ENCODE data around the gene MAP3K1.

Gene MAP3K1

GRCh38 chr5:56910210-56910965, 95.0 kb downstream of the MAP3K1 start:
- peak; percentile 84 for DNase-seq

- no peak for DNase-seq
These were observed 98.4 kb downstream of the MAP3K1 start for GRCh38 chr5:56913766-56914165.

GRCh38 chr5:56914678-56915077, 99.3 kb downstream of the MAP3K1 start:
- DNase-seq: no peak

- no peak for DNase-seq
These were observed 102.2 kb downstream of the MAP3K1 start for GRCh38 chr5:56917534-56917933.

- no peak for DNase-seq
These were observed 102.7 kb downstream of the MAP3K1 start for GRCh38 chr5:56918054-56918453.

- DNase-seq: no peak
These were observed 104.8 kb downstream of the MAP3K1 start for GRCh38 chr5:56919942-56920662.

- no peak for DNase-seq
These were observed 107.6 kb downstream of the MAP3K1 start for GRCh38 chr5:56922922-56923321.

- no peak for DNase-seq
These were observed 119.0 kb downstream of the MAP3K1 start for GRCh38 chr5:56934325-56934724.

- DNase-seq: no peak
These were observed 123.5 kb downstream of the MAP3K1 start for GRCh38 chr5:56938858-56939257.

GRCh38 chr5:56941981-56942380, 126.6 kb downstream of the MAP3K1 start:
- no peak for DNase-seq

Measured in KG1 (cell line).